ENCODE results near the gene AIP.
"Not testable (repeated sequence)": the region's sequence is repeated elsewhere in the genome, so short reads cannot be mapped to it uniquely, and the experiment has no call there.

The AIP gene

DNA sequence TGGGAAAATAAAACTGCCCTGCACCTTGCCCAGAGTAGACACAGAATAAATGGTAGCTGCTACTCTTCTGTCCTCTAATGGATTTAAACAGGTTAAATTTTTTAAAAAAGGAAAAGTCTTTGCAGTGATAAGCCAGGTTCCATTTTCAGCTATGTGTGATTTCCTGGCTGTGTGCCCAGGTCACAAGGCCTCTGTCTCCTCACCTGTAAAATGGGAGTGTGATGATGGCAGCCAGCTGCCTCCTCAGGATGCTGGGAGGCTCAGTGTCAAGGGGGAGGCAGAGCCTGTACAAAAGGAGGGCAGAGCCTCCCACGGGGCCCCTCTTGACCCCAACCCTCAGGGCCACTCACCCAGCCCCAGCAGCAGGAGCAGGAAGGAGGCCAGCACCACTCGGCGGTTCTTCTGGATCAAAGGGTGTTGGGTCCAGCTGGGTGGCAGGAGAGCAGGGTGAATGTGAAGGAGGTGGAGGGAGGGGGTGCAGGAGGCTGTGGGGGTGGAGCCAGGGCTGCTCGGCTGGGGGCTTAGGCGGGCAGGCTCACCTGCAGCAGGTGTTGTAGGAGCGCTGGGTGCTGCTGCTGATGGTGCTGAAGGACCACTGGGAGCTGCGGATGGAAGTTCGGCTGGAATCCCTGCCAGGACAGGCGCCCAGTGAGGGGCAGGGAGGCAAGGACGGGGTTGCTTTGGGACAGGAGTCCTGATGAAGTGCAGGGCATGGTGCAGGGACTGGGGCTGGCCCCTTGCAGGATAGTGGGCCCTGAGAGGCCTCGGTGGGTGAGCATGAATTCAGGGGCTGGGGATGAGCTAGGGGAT lies 15.7 kb upstream of the AIP start:
- DNase-seq = no peak
- in situ Hi-C loops (cut with MboI; ENCODE audit: low pct_unique_long_range_greater_than_20kb, low sequenced_read_pairs) = no loop called here

DNA sequence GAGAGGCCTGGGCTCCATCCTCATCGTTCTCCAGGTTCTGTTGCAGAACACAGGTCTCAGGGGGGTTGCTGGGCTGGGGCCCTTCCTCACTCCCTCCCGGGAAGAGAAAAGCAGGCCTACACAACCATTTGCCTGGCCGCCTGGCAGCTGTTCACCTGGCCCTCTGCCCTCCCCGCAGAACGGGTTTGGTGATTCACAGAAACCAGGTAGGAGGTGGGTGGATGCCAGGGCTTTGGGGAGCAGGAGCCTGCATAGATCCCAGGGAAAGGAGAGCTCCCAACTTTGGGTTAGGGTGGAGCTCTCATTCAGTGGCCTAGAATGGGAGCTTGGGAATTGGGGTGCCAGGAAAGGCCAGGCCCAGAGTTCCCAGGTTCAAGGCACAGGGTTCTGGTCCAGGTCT lies 14.8 kb upstream of the AIP start:
- no peak for DNase-seq
- in situ Hi-C loops (cut with MboI; ENCODE audit: low pct_unique_long_range_greater_than_20kb, low sequenced_read_pairs) = no loop called here

DNA sequence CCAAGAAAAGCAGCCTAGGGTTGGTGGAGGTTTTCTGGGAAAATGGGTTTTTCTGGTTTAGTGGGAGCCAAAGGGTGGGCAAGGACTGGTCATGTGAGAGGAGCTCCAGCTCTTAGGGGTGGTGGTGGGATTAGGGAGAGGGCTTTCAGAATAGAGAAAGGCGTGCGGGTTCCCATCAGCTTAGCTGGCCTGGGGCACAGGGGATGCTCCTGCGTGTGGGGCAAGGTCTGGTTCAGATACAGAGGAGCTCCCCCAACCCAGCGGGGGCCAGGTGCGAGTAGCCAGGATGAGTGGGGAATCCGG lies 14.4 kb upstream of the AIP start:
- in situ Hi-C loops (cut with MboI; ENCODE audit: low pct_unique_long_range_greater_than_20kb, low sequenced_read_pairs) = no loop called here
- no peak for DNase-seq

DNA sequence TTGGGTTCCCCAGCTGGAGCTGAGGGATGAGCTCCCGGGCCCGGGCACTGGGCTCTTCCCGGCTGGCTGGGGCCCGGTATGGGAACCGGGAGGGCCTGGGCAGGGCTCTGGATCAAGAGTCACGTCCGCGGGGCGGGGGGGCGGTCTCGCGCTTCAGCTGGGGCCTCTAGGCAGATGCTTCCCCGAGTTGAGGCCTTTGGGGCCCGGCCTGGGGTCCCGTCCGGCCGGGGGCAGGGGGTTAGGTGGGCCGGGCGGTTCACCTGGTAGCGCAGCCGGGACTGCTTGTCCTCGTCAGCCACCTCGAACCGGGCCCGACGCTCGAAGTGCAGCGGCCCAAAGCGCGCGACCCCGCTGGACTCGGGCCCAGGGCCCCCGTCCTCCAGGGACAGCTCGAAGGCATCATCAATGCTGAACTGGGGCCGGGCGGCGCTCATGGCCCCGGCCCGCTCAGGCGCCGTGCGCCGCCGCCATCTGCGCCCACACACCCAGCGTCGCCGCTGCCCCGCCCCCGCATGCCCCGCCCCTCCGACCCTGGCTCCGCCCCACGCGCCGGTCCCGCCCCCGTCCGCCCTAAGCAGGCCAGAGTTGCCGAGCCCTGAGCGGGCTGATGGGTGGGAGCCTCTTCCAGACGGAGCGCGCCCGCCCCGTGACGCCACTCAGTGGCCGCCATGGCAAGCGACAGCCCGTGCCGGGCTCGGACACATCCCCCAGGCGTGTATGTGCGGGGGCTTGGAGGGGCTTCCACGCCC lies 13.9 kb upstream of the AIP start, which contains the start of gene TMEM134:
Gene TMEM134 (minus strand): TSS at position 493 of the 749 bp plus-strand sequence. CDS start 59 bp downstream, at position 434.
- DNase-seq = peak; percentile 83
- in situ Hi-C loops (cut with MboI; ENCODE audit: low pct_unique_long_range_greater_than_20kb, low sequenced_read_pairs) = no loop called here

DNA sequence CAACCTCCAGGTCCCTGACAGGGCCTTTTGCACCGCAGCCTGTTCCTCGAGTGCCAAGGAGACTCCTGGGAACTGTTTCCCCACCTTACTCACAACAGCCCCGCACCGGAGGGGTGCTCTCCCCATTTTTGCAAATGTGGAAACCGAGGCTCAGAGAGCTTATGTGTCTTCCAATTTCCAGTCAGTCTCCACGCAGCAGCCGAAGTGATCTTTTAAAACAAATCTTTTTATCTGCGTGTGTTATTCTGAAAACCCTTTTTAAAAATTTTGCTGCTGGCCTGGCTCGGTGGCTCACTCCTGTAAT lies 13.4 kb upstream of the AIP start:
- in situ Hi-C loops (cut with MboI; ENCODE audit: low pct_unique_long_range_greater_than_20kb, low sequenced_read_pairs) = no loop called here
- DNase-seq = no peak

DNA sequence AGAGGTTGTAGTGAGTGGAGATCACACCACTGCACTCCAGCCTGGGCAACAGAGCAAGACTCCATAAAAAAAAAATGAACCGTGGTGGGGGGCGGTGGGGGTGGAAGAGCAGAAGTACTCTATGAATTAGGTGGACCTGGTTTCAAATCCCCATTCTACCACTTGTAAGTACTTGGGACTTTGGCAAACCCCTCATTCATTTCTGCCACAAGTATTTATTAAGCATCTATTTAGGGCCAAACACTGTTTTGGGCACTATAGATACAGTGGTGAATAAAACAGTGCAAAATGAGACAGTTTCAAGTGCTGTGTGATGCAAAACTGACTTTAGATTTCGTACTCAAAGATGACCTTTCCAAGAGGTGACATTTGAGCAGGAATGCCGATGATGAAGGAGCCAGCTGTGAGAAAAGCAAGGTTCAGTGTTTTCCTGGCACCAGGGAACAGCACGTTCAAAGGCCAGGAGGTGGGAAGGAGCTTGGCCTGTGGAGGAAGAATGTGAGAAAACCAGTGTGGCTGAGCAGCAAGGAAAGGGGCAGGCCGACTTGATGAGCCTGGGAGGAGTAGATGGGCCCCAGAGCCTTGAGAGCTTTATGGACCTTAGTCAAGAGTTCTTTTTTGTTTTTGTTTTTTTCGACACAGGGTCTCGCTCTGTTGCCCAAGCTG lies 12.4 kb upstream of the AIP start:
- in situ Hi-C loops (cut with MboI; ENCODE audit: low pct_unique_long_range_greater_than_20kb, low sequenced_read_pairs) = no loop called here
- no peak for DNase-seq

DNA sequence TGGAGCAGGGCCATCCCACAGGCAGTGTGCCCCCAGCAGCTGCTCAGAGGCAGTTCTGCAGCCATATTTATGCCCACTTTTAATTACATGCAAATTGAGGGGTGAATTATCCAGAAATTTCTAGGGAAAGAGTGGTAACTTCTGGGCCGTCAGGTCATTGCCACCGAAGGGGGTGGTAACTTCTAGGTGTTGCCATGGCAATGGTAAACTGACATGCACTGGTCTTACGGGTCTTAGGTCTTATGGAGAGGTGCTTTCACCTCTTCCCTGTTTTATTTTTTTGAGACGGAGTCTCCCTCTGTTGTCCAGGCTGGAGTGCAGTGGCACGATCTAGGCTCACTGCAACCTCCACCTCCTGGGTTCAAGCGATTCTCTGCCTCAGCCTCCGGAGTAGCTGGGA lies 9.9 kb upstream of the AIP start:
- in situ Hi-C loops (cut with MboI; ENCODE audit: low pct_unique_long_range_greater_than_20kb, low sequenced_read_pairs) = no loop called here
- DNase-seq = no peak

DNA sequence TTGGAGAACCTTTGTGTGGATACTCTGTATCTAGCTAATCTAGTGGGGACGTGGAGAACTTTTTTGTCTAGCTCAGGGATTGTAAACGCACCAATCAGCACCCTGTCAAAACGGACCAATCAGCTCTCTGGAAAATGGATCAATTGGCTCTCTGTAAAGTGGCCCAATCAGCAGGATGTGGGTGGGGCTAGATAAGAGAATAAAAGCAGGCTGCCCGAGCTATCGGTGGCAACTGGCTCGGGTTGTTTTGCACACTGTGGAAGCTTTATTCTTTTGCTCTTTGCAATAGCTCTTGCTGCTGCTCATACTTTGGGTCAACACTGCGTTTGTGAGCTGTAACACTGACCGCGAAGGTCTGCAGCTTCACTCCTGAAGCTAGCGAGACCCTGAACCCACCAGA lies 6.1 kb upstream of the AIP start:
- in situ Hi-C loops (cut with MboI; ENCODE audit: low pct_unique_long_range_greater_than_20kb, low sequenced_read_pairs); DNase-seq: not testable (repeated sequence)

DNA sequence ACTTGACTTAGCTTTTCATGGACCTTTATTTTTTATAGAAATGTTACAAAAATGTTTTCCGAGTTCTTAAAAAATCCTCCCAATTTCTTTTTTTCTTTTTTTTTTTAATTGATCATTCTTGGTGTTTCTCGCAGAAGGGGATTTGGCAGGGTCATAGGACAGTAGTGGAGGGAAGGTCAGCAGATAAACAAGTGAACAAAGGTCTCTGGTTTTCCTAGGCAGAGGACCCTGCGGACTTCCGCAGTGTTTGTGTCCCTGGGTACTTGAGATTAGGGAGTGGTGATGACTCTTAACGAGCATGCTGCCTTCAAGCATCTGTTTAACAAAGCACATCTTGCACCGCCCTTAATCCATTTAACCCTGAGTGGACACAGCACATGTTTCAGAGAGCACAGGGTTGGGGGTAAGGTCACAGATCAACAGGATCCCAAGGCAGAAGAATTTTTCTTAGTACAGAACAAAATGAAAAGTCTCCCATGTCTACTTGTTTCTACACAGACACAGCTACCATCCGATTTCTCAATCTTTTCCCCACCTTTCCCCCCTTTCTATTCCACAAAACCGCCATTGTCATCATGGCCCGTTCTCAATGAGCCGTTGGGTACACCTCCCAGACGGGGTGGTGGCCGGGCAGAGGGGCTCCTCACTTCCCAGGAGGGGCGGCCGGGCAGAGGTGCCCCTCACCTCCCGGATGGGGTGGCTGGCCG lies 5.3 kb upstream of the AIP start:
- in situ Hi-C loops (cut with MboI; ENCODE audit: low pct_unique_long_range_greater_than_20kb, low sequenced_read_pairs); DNase-seq: not testable (repeated sequence)

DNA sequence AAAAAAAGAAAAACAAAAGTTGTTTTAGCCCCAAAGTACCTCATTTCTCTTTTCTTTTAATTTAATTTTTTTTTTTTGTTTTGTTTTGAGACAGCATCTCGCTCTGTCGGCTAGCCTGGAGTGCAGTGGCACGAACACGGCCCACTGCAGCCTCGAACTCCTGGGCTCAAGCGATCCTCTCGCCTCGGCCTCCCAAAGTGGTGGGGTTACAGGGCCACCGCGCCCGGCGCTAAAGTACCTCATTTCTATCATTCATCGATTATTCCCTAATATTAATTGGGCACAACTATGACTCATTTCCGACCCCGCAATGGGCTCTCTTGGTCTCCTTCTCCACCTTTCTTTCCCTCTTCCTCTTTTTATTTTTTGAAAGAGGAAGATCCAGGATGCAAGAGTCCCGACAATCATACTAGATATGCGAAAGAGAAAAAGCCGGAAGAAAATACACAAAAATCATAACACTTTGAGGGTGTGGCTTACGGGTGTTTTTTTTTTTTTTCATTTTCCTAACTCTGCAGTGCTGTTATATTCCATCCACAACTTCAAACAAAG lies 475 bp upstream of the AIP start:
- in situ Hi-C loops (cut with MboI; ENCODE audit: low pct_unique_long_range_greater_than_20kb, low sequenced_read_pairs) = no loop called here
- no peak for DNase-seq

DNA sequence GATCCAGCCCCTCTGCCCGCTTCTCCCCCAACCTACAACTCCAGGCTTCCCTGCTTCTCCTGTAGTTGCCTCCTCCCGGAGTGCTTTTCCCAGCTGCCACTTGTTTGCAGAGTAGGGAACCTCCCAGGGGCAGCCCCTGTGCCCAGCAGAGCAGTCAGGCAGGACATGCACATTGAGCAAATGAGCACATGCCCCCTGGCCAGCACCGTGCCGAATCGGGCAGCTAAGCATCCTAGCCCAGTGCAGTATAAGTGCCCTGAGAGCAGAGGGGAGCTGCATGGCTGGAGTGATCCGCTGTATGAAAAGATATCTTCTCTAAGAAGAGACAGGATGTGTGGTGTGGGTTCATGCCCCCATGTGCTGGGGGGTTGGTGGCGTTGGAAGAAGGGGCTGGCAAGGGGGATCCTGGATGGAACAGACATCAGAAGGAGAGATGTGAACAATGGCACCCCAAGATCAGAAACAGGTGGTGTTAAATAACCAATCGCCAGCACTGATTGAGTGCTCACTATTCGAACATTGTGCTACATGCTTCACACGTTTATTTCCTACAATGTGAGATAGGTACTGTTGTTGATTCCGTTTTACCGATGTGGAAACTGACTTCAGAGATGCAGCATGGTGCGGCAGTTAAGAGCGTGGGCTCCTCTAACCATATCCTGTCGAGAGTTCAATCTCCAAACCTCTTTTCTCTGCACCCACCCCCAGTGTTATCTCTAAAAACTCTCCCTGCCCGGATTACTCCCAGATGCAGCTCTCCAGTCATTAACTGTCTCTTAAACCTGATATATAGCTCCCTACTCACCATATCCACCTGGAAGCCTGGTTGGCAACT lies 1.2 kb downstream of the AIP start:
- in situ Hi-C loops (cut with MboI; ENCODE audit: low pct_unique_long_range_greater_than_20kb, low sequenced_read_pairs) = no loop called here
- DNase-seq = no peak

DNA sequence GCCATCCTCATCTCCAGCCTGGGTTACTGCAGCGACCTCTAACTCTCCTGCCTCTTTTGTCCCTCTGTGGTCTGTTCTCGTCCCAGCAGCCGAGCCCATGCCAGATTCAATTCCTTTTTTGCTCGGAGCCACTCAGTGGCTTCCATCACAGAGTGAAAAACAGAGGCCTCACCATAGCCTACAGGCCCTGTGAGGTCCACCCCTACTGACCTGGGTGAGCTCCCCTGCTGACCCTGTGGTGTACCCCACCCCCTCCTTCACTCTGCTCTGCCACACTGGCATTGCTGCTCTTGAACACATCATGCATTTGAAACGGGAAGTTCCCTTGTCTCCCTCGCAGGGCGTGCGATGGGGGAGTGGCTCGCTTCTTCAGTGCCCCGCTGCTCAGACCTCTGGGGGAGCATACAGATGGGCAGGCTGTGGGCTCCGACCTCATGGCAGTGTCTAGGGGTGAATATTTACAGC lies 2.1 kb downstream of the AIP start:
- DNase-seq = peak; percentile 83
- in situ Hi-C loops (cut with MboI; ENCODE audit: low pct_unique_long_range_greater_than_20kb, low sequenced_read_pairs) = no loop called here

DNA sequence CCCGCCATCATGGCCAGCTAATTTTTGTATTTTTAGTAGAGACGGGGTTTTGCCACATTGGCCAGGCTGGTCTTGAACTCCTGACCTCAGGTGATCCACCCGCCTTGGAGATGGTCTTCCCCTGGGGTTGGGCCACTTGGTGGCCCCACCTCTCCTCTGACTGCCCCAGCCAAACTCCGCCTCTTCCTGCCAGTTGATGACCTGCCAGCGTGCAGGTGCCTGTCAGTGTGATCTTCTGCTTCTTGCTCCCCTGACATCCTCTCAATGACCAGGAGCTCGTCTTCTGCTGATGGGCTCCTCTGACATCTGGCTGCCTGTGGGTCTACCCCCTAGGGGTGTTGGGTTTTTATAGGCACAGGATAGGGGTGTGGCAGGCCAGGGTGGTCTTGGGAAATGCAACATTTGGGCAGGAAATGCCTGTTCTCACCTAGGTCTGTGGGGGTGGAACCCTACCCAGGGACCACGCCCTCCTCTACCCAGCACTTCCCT lies 3.1 kb downstream of the AIP start:
- DNase-seq; in situ Hi-C loops (cut with MboI; ENCODE audit: low pct_unique_long_range_greater_than_20kb, low sequenced_read_pairs): not testable (repeated sequence)

DNA sequence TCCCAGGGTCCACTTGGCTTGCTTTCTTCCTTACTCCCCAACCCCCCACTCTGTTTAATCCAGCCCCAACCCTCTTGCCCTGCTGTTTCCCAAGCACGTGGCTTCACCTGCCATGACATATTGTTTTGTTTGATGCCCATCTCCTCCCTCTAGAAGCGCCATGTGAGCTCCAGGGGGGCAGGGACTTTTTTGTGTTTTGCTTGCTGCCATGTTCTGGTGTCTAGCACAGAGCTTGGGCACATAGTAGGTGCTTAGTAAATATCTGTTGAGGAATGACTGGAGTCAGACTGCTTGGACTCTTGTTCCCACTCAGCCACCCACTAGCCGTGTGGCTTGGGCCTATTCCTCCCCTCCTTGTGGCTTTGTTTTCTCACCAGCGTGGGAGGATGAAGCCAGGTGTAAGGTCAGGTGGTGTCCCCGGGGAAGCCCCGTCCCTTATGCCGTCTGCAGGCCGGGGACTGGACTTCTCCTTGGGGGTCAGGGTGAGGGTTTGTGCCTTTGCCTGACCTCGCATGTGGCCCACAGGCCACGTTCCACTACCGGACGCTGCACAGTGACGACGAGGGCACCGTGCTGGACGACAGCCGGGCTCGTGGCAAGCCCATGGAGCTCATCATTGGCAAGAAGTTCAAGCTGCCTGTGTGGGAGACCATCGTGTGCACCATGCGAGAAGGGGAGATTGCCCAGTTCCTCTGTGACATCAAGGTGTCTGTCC lies 3.8 kb downstream of the AIP start:
- in situ Hi-C loops (cut with MboI; ENCODE audit: low pct_unique_long_range_greater_than_20kb, low sequenced_read_pairs) = no loop called here
- DNase-seq = no peak

DNA sequence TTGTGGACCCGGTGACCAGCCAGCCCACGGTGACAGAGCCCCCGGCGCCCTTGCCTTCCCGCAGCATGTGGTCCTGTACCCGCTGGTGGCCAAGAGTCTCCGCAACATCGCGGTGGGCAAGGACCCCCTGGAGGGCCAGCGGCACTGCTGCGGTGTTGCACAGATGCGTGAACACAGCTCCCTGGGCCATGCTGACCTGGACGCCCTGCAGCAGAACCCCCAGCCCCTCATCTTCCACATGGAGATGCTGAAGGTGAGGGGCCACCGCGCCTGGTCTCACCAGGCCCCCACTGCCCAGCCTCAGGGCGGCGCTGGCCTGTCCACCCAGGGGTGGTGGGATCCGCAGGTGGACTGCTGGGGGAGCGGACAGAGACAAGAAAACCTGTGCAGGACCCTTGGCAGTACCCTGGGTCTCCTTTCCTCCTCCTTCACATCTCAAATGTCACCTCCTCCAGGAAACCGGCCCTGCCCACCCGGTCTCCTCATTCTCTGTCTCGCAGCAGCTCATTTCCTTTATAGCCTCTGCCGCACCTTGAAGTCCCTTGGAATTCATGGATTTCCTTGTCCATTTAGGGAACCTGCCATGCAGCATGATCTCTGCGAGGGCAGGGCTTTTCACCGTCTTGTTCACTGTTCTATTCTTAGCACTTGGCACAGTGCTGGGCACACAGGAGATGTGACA lies 6.5 kb downstream of the AIP start:
- in situ Hi-C loops (cut with MboI; ENCODE audit: low pct_unique_long_range_greater_than_20kb, low sequenced_read_pairs) = no loop called here
- DNase-seq = no peak

DNA sequence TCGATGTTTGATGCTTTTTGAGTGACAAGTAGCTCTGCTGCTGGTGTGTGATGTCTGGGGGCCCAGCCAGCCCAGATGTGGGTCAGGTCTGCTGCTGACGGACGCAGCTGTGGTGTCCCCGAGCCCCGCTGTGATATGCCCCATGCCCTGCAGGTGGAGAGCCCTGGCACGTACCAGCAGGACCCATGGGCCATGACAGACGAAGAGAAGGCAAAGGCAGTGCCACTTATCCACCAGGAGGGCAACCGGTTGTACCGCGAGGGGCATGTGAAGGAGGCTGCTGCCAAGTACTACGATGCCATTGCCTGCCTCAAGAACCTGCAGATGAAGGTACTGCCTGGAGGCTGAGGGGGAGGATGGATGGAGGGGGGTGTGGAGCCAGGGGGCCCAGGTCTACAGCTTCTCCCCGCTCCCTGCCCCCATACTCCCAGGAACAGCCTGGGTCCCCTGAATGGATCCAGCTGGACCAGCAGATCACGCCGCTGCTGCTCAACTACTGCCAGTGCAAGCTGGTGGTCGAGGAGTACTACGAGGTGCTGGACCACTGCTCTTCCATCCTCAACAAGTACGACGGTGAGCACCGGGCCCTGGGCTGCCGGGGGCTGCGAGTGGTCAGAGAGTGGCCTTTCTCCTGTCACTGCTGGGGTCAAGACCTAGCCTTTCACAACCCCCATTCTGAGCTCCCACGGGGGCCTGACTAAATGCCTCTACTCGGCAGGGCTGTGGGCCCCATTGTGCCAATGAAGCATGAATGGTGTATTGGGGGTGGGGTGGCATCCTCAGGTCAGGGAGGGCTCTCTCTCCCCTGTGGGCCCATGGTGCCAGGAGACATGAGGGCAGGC lies 7.3 kb downstream of the AIP start:
- DNase-seq = no peak
- in situ Hi-C loops (cut with MboI; ENCODE audit: low pct_unique_long_range_greater_than_20kb, low sequenced_read_pairs) = no loop called here

DNA sequence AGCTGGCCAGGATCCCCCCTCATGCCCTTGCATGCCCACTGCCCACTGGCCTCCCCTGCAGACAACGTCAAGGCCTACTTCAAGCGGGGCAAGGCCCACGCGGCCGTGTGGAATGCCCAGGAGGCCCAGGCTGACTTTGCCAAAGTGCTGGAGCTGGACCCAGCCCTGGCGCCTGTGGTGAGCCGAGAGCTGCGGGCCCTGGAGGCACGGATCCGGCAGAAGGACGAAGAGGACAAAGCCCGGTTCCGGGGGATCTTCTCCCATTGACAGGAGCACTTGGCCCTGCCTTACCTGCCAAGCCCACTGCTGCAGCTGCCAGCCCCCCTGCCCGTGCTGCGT lies 7.9 kb downstream of the AIP start:
- DNase-seq = no peak
- in situ Hi-C loops (cut with MboI; ENCODE audit: low pct_unique_long_range_greater_than_20kb, low sequenced_read_pairs) = no loop called here
